ENCODE measurements around the gene VRK1.
A peak's percentile ranks its signal among the peaks of the same experiment; 100 is the strongest.

Gene VRK1, protein sequence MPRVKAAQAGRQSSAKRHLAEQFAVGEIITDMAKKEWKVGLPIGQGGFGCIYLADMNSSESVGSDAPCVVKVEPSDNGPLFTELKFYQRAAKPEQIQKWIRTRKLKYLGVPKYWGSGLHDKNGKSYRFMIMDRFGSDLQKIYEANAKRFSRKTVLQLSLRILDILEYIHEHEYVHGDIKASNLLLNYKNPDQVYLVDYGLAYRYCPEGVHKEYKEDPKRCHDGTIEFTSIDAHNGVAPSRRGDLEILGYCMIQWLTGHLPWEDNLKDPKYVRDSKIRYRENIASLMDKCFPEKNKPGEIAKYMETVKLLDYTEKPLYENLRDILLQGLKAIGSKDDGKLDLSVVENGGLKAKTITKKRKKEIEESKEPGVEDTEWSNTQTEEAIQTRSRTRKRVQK

DNA sequence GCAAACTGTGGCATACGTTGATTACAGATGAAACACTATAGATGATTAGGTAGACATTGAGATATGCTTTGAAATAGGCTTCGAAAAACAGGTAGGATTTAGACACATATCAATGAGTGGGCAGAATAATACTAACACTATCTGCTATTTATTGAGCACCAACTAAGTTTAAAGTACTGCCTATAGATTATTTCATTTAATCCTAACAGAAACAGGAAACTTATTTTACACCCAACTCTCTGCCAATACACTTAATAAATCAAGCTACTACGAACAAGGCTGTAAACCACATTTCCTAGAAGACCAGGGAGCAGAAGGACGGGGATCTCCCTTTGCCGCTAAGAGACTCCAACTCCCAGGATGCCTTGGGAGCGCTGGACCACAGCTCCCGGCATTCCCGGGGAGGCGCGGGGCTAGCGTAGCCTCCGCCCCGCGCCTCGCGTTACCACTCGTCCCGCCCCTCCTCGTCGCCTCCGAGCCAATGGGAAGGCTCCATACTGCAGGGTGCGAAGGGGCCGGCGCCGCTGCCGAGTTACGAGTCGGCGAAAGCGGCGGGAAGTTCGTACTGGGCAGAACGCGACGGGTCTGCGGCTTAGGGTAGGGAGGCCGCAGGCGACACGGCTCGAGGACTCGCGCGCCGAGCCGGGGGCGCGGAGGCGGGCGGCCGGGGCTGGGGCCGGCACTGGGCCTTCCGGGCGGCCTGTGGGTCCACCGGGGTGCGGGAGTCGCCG, at the start of gene VRK1:
VRK1 (plus strand) TSS at position 532 of the 731 bp plus-strand sequence. CDS start 36,090 bp downstream, outside the sequence.
- TF ChIP-seq, protein P1, sequence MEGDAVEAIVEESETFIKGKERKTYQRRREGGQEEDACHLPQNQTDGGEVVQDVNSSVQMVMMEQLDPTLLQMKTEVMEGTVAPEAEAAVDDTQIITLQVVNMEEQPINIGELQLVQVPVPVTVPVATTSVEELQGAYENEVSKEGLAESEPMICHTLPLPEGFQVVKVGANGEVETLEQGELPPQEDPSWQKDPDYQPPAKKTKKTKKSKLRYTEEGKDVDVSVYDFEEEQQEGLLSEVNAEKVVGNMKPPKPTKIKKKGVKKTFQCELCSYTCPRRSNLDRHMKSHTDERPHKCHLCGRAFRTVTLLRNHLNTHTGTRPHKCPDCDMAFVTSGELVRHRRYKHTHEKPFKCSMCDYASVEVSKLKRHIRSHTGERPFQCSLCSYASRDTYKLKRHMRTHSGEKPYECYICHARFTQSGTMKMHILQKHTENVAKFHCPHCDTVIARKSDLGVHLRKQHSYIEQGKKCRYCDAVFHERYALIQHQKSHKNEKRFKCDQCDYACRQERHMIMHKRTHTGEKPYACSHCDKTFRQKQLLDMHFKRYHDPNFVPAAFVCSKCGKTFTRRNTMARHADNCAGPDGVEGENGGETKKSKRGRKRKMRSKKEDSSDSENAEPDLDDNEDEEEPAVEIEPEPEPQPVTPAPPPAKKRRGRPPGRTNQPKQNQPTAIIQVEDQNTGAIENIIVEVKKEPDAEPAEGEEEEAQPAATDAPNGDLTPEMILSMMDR (IDR thresholded peaks at IDR 0.05; ENCODE audit: extremely low read depth, missing control alignments) = no peak
- DNase-seq (ENCODE audit: low spot score) = peak; percentile 95

DNA sequence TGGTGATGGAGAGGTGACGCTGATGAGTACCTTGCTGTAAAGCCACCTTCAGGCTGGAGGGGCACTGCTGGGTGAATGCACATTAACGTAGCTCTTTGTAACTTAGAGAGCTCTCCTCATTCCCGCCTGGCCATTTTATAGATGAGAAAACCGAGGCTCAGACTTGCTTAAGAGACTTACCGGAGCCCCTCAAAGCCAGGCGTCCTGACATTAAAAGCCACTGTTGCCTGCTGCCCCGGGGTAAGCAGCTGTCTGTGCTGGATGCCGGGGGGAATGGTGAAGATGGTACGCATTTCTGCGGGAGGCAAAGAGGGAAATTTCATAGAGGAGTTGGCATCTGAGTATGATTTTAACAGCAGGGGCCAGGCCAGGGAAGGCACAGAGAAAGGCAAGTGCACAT, 49.6 kb upstream of the VRK1 start:
- DNase-seq (ENCODE audit: low spot score) = no peak
- TF ChIP-seq, protein P1 (IDR thresholded peaks at IDR 0.05; ENCODE audit: extremely low read depth, missing control alignments) = no peak

DNA sequence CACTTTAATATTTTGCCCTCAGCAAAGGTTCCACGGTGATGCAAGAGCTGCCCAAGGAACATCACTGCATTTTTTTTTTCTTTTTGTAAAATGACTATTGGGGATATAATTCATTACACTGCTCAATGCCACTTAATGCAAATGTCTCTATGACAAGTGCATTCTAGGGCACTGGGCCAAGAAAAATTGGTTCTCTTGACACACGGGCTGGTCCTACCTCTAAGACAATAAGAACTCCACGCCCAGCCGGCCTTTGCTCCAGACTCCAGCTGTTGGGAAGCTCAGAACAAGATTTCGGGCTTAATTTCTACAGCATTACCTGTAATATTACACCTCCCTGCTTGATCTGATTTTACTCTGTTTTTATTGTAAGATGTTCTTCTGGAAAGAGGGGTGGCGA, 48.8 kb upstream of the VRK1 start:
- no peak for DNase-seq (ENCODE audit: low spot score)

DNA sequence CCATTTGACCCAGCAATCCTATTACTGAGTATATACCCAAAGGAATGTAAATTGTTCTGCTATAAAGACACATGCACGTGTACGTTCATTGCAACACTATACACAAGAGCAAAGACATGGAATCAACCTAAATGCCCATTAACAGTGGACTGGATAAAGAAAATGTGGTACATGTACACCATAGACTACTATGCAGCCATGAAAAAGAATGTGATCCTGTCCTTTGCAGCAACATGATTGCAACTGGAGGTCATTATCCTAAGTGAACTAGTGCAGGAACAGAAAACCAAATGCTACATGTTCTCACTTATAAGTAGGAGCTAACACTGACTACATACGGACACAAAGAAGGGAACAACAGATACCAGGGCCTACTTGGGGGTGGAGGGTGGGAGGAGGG, 45.7 kb upstream of the VRK1 start:
- TF ChIP-seq, protein P1 (IDR thresholded peaks at IDR 0.05; ENCODE audit: extremely low read depth, missing control alignments) = no peak
- DNase-seq (ENCODE audit: low spot score) = no peak

More for the DNA sequence above, 48.8 kb upstream of the VRK1 start:
- TF ChIP-seq, protein P1 (IDR thresholded peaks at IDR 0.05; ENCODE audit: extremely low read depth, missing control alignments) = no peak

DNA sequence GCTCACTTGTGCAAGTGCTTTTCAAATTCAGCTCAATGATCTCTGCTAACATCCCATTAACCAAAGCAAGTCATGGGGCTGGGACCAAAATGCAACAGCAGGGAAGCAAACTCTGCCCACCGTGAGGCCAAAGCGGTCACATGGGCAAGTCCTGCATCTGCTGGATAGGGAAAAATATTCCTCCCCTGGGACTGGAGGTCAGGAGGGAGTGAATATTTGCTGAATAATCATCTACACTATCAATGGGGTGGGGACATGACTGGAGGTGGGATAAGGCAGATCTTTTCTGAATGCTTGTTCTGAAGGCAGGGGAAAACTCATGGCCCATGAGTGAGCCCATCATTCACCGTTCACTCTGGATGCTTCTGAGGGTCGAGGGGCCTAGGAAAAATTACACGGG, 45.1 kb upstream of the VRK1 start:
- no peak for DNase-seq (ENCODE audit: low spot score)

DNA sequence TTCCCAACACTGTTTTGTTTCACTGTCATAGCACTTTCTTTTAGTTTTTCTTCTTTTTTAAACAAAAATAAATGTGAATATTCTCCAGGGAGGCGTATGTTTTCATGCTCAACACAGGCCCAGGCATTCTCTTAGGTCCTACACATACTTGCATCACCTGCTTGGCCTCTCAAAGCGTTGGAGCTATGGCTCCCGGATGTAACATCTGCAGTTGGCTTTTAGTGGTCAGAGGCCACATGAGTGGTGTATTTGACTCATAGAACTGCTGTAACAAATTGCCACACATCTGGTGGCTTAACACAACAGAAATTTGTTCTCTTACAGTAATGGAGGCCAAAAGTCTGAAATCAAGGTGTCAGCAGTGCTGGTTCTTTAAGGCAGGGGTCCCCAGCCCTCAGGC, 44.6 kb upstream of the VRK1 start:
- TF ChIP-seq, protein P1 (IDR thresholded peaks at IDR 0.05; ENCODE audit: extremely low read depth, missing control alignments) = no peak
- DNase-seq (ENCODE audit: low spot score) = no peak

More for the DNA sequence above, 45.1 kb upstream of the VRK1 start:
- TF ChIP-seq, protein P1 (IDR thresholded peaks at IDR 0.05; ENCODE audit: extremely low read depth, missing control alignments) = no peak

Data from GM20000 (cell line).